HL-60/S4 treated with retinoic acid at 250 ng/mL for 4 days and 3 days (cell line): ENCODE results near the gene NAB2.

Source experiments
- in situ Hi-C: fragments of 300-500 bp; cut with MboI; formaldehyde crosslinking; loops from 2 replicates; pipeline ENCODE4 v1.7.0; 2022; ENCODE audit warnings: low sequenced_read_pairs

The NAB2 gene

GRCh38 chr12:57110104-57111030 lies 21.5 kb downstream of the NAB2 start:
- in situ Hi-C loops = no loop called here

GRCh38 chr12:57111031-57111734 lies 22.3 kb downstream of the NAB2 start, which contains the start of gene STAT6:
Gene STAT6 (minus strand): TSS chr12:57111362. CDS start chr12:57108278, 3,084 bp downstream.
- in situ Hi-C loops = no loop called here

GRCh38 chr12:57112492-57113294 lies 23.8 kb downstream of the NAB2 start:
- in situ Hi-C loops = no loop called here

DNA sequence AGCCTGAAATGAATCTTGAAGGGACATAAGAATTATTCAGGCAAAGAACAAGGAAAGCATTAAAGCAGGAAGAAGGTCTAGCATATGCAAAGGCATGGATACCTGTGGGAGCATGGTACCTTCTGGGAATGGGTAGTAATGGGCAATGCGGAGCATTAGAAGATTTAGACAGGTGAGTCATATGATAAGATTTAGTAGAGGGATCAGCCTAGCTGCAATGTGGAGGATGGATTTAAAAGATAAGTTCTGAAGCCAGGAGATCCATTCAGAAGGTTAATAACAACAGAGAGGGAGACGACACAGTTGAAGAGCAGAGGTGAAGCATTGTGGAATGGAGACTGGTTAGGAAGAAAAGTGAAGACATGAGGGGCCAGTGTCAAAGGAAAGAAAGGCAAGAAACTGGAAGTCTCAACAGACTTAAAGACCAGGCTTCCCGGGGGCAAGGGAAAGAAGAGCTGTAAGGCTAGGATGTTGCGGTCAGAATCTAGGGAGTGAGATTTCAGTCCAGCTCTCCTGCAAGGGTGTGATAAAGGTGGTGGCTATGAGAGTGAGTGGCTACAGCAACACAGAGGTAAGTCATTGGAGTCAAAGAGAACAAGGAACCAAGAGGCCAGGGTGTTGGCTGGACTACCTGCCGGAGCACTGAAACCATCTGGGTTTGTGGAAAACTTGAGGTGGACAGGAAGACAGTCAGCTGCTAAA lies 27.8 kb downstream of the NAB2 start:
- in situ Hi-C loops = no loop called here

DNA sequence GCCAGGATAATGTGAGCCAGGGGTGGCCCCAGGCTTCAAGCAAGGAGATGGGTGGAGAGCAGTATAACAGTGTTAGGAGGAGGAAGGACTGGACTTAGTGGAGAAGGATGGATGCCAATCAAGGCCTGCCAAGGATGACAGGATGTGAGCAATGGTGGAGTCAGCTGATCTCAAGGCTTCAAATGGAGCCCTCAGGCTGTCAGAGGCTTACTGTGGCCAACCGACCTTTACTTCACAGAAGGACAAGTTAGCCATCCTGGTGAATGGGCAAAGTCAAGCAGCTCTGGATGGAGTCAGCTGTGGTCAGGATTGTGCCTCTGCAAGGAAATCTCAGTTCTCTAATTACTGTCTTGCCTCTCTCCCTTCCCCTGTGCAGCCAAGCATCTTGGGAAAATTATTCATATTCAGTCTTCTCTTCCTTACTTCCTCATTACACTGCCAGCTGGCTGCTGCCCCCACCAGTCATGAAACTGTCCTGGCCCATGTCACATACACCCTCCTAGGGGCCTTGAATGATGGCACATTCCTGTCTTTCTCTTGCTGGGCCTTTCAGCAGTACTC lies 29.9 kb downstream of the NAB2 start:
- in situ Hi-C loops = no loop called here

- in situ Hi-C loops = loop anchor here (5.0 kb wide), 1 partner anchor 58 kb away; no protein-coding TSS in a partner anchor
Observed at GRCh38 chr12:57119294-57120085, 30.6 kb downstream of the NAB2 start.

- in situ Hi-C loops = loop anchor here (5.0 kb wide), 1 partner anchor 57 kb away; no protein-coding TSS in a partner anchor
Observed at GRCh38 chr12:57120718-57121117, 31.8 kb downstream of the NAB2 start.

GRCh38 chr12:57123813-57124212 lies 34.9 kb downstream of the NAB2 start:
- in situ Hi-C loops = loop anchor here (5.0 kb wide), 1 partner anchor 53 kb away; no protein-coding TSS in a partner anchor

DNA sequence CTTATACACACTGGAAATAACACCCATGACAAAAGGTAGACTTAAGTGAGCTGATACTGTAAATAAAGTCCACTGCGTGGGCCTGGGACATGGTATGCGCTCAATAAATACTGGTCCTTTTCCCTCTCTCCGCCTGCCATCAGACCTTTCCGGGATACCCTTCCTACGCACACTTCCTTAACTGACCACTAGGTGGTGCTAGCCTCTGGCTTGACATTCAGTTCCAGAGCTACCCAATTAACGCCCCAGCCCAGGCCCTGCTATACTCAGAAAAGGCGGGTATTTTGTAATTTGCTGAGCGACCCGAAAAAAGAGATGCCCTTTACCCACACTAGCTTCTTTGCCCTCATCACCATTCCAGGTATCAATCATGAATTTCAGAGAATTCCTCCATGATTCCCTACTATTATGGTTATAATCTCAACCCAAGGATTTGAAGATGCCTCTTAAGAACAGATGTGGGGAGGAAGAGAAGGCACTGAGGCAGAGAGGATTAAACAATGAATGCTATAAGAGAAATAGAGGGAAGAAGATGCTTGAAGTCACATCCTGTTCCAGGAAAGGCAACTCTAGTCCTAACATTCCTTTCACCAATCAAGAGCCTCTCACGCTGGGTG lies 35.5 kb downstream of the NAB2 start:
- in situ Hi-C loops = loop anchor here (5.0 kb wide), 1 partner anchor 53 kb away; no protein-coding TSS in a partner anchor

- in situ Hi-C loops = no loop called here
Observed at GRCh38 chr12:57126061-57126460, 37.1 kb downstream of the NAB2 start.

GRCh38 chr12:57126561-57126960 lies 37.6 kb downstream of the NAB2 start:
- in situ Hi-C loops = no loop called here

DNA sequence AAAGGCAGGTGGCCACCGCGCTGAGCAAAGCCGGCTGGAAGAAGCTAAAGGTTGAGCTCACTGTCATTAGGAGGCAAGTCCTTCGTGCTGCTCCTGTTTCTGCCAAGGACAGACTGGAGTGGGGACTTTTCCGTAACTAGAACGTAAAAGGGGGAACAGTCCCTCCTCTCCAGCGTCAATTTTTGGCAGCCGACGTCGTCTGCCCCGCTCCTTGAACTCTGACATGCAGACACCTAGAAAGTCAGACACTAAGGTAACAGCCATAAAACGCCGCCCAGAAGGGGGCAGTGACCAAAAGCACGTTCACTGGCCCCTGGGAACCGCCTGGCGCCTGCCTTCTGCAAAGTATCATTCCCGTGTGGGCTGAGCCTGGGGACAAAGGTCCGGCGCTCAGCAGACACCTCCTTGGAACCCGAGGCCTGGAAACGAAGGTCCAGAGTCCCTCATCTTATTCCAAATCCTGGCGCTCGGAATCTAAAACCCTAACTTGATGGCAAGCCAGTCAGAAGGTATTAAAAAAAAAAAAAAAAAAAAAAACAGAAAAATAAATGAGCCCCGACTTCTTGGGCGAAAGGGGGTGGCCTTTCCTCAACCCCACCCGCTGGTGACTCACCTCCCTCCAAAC lies 38.3 kb downstream of the NAB2 start:
- in situ Hi-C loops = no loop called here

DNA sequence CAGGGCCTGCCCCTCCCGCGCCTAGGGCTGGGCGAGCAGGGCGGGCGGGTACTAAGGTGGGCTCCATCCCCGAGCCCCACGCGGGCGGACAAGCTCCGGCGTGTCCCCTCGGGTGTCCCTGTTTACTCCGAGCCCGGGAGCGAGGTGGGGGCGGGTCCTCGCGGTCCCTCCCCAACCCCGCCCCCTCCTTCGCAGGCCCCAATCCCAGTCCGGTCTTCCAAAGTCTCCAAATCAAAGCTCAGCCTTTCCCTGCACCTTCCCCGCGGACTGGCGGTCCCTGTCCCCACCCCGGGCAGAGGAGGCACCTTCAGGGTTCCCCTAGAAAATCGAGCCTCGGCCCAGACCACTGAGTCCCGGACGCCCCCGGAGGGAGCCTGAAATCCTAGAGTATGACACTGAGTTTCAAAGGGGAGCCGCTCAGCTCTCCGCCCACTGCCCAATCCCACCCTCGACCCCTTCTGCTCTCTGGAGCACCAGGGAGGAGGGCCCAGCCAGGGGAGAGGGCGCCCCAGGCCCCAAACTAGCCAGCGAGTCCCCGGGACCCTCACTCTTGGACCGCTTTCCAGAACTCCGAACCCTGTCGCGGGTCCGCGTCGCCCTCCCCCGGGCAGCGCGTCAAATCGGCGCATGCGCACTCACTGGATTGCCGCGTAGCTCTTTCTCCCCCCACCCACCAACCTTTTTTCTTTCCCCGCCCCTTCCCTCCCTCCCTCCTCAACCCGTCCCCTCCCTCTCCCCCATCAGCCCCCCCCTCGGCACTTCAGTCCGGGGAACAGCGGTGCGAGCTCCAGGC lies 39.0 kb downstream of the NAB2 start, which contains the start of gene LRP1:
TSS of gene LRP1 (plus strand) at position 758 of the 793 bp plus-strand sequence. CDS start 482 bp downstream, outside the sequence.
- in situ Hi-C loops = no loop called here

DNA sequence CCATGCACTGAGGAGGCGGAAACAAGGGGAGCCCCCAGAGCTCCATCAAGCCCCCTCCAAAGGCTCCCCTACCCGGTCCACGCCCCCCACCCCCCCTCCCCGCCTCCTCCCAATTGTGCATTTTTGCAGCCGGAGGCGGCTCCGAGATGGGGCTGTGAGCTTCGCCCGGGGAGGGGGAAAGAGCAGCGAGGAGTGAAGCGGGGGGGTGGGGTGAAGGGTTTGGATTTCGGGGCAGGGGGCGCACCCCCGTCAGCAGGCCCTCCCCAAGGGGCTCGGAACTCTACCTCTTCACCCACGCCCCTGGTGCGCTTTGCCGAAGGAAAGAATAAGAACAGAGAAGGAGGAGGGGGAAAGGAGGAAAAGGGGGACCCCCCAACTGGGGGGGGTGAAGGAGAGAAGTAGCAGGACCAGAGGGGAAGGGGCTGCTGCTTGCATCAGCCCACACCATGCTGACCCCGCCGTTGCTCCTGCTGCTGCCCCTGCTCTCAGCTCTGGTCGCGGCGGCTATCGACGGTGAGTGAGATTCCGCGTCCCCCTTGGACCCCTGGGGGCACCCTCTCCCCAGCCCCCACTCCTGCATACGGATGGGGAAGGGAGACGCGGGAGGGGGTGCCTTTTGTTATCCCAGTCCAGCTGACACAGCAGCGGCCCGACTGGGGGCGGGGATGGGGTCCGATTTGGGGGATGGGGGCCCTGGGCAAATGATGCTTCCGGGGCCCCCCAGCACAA lies 39.8 kb downstream of the NAB2 start:
- in situ Hi-C loops = no loop called here

- in situ Hi-C loops = no loop called here
Observed at GRCh38 chr12:57129321-57129842, 40.5 kb downstream of the NAB2 start.

DNA sequence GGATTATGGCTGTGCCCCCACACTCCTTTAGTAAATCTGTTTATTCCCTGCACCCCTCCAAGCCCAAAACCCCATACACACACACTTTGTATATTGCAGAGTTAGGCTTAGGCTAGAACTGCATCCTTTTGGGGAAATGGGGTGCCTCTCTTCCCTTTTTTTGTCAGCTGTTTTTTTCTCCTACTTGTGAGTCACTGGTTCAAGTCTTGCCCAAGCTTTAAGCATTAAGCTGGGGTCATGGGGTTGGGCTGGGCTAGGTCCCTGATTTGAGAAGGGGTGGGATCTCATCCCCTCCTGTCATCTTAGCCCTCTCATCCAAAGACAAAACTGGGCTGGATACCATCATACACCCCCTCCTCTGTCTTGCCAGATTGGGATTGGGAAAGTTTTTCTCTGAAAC lies 41.0 kb downstream of the NAB2 start:
- in situ Hi-C loops = no loop called here
